ENCODE data around the gene WIPF1.

WIPF1 gene

GRCh38 chr2:174595116-174595809 lies 2.3 kb downstream of the WIPF1 start:
- no peak for DNase-seq (ENCODE audit: low spot score)

DNA sequence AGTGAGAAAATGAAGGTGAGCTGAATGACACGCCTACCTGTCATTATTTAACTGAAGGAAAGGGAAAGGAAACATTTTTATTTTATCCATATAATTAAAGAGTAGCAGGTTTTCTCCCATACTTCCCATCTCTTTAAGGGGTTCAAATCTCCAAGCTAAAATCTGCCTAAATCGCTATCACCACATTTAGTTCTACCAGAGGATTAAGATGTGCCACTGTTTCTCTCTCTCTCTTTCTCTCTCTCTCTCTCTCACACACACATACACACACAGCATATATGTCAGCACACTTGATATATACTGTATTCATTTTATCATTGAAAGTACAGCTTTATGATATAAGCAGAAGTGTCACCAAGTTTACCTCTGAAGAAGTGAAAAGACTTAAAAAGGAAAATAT lies 3.1 kb downstream of the WIPF1 start:
- no peak for DNase-seq (ENCODE audit: low spot score)

DNA sequence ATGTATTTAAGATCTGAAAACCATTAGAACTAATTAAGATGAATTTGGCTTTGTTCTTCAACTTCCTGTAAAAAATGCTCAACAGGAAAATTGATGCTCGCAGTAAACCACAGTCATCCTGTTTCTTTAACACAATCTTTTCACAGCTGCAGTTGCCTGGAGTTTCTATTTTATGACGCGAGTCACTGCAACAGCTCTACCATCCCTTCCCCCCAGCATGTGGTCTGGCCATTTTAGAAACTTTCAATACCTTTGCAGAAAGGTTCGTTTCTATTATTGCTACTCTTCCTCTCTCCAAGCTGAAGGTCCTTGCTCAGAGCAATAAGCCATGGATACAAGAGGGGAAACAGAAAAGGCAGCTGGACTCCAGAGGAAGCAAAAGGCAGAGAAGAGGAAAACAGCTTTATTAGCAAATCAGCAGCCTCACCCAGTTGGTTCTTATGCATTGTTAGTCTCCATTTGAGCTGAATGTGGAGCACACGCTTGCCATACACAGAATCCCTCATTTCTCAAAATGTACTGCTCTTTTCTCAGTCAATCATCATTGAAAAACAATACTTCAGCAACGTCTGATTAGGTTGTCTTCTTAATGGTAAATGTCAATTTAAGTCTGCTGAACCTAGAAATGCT lies 3.9 kb downstream of the WIPF1 start:
- no peak for DNase-seq (ENCODE audit: low spot score)

DNA sequence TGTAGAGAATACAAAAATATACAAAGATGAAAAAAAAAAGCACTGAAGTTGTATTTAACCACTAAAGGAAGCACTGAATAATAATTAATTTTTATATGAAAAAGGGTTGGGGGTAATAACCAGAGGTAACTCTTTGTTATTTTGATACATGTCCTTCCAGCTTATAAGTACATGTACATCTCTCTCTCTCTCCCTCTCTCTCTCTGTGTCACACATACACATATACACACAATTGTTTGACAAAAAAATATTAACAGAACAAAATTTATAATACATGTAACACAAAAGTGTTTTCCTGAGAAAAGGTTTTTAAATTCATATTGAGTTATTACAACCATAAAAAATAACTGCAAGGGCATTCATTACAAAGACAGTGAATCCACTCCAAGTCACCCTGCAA lies 4.6 kb downstream of the WIPF1 start:
- DNase-seq (ENCODE audit: low spot score) = no peak

DNA sequence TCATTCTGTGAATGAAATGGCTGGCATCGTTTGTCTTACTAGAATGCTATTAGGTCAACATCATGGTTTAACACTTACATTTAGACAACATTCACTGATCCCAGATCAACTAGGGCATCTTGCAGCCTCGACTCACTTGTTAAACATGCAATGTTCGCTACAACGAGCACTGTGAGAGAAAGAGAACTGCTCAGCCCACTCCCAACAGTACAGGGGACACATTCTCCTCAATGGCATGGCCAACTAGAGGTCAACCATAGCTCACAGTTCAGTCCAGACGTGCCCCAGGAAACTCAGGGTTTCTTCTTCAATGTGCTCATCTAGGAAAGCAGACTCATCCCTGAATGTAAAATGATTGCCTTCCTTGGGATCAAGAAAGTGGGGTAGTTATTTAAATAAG lies 5.9 kb downstream of the WIPF1 start:
- DNase-seq (ENCODE audit: low spot score) = no peak

GRCh38 chr2:174590928-174591648 lies 6.5 kb downstream of the WIPF1 start:
- no peak for DNase-seq (ENCODE audit: low spot score)

DNA sequence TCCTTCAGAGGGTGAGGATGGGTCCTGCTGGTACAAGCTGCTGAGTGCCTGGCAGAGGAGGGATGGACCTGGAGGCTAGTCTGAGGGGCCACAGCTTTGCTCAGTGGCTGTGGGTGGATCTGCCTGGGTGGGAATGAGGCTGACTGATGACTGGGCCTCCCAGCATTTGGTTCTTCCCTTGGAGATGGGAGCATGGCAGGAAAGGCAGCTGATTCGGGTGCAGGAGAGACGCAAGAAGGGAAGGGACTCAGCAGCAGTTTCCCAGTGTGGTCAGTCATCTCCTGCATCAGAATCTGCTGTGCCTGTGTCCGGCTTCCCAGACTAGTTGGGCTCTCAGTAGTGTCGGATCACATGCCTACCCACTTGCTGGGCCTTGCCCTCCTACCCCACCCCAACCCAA lies 7.3 kb downstream of the WIPF1 start:
- no peak for DNase-seq (ENCODE audit: low spot score)

GRCh38 chr2:174589334-174589733 lies 8.3 kb downstream of the WIPF1 start:
- no peak for DNase-seq (ENCODE audit: low spot score)

- no peak for DNase-seq (ENCODE audit: low spot score)
Observed at GRCh38 chr2:174588463-174588862, 9.1 kb downstream of the WIPF1 start.

DNA sequence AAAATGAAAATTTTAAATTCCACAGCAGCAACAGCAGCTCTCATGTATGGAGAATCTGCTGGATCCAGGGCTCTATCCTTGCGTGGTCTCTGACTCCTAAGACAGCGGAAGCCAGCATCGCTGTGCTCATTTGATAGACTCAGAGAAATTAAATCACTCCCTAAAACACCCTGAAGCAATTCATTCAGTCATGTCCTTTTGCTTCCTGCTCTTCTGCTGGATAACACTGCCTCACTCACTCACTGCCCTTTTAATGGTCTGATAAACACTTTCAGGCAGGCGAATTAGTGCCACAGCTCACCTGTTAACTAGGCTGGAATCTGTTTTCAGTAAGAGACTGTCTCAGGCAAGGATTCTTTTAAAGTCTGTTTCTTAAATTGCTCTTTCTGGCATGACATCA lies 10.0 kb downstream of the WIPF1 start:
- DNase-seq (ENCODE audit: low spot score) = no peak

GRCh38 chr2:174586418-174587295 lies 10.9 kb downstream of the WIPF1 start:
- no peak for DNase-seq (ENCODE audit: low spot score)

DNA sequence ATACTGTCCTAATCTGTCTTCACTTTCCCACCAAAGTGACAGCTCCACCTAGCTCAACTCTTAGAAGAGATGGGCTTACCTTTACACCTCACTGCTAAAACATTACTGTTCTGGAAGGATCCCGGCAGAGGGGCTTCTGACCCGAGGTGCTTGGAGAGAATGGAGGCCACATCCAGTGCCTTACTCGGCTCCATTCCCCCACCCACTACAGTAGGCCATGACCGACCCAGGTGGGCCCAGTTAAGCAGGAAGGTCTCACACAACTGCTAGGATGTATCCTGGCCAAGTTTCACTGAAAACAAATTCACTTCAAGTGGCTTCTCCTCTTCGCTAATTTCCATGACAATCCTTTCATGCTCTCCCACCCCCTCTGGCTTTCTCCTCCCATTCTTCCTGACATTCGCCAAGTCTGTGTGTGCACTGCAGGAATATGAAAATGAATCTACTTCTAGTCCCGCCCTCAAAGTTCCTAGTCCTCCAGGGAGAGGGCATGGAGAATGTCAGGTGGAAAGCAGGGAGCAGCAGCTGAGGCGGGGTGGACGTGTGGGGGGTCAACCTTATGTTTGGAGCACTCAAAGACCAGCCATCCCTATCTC lies 11.8 kb downstream of the WIPF1 start:
- DNase-seq (ENCODE audit: low spot score) = no peak

- no peak for DNase-seq (ENCODE audit: low spot score)
Observed at GRCh38 chr2:174585146-174585545, 12.5 kb downstream of the WIPF1 start.

- DNase-seq (ENCODE audit: low spot score) = no peak
Observed at GRCh38 chr2:174581491-174581890, 16.1 kb downstream of the WIPF1 start.

GRCh38 chr2:174580951-174581350 lies 16.7 kb downstream of the WIPF1 start:
- DNase-seq (ENCODE audit: low spot score) = no peak

DNA sequence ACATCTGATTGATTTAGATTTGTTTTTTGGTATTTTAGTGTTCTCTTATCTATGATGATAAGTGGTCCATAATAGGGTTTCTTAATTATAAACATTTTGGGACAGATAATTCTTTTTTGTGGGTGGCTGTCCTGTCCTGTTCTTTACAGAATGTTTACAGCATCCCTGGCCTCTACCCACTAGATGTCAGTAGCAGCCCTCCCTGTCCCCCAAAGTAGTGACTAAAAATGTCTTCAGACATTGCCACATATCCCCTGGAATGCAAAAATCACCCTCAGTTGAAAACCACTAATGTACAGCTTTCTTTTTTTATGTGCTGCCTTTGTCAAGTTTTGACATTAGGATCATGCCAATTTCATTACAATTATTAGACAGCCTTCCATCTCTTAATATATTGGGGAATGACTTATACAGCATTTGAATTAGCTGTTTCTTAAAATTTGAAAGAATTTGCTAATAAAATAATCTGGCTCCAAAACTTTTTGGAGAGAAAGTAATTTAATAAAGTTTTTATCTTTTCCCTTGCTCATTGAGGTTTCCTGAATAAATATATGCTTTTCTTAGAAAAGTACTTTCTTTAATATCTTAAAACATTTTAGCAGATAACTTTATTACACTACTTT lies 19.5 kb downstream of the WIPF1 start:
- peak; percentile 66 for DNase-seq (ENCODE audit: low spot score)

GRCh38 chr2:174575124-174575776 lies 22.4 kb downstream of the WIPF1 start:
- no peak for DNase-seq (ENCODE audit: low spot score)

- no peak for DNase-seq (ENCODE audit: low spot score)
Observed at GRCh38 chr2:174574657-174575056, 22.9 kb downstream of the WIPF1 start.

GRCh38 chr2:174573621-174574081 lies 24.0 kb downstream of the WIPF1 start:
- no peak for DNase-seq (ENCODE audit: low spot score)

GRCh38 chr2:174572556-174572955 lies 25.0 kb downstream of the WIPF1 start:
- DNase-seq (ENCODE audit: low spot score) = no peak
